Lower leg skin (tissue), 4 donors: ENCODE results near the gene FUNDC1. TPM values are rescaled to one million over a fixed set of nuclear protein-coding genes. Genes with fewer than 3 reads are reported as not detected.

ENCODE experiments used
- DNase-seq, 2 donors: peaks; one replicate each; pipeline ENCODE4 v3.0.0-alpha.2; 2019; ENCODE audit warnings: low spot score in 2 of 2
- H3K4me3 ChIP-seq: fragments of 200-600 bp; sonication (generic); 2 replicates; pipeline ENCODE4 v1.5.1; 2017; ENCODE audit warnings: mild to moderate bottlenecking, low read depth; ENCODE audit not compliant: poor library complexity, severe bottlenecking
- POLR2A ChIP-seq, 2 donors: fragments of 450-650 bp; IDR thresholded peaks; one replicate each; pipeline ENCODE4 v1.6.1; 2016 to 2017; ENCODE audit warnings: antibody characterized with exemption in 2 of 2, mild to moderate bottlenecking in 1 of 2, moderate library complexity in 1 of 2
- WGBS, 2 donors: methylation state at CpG; one replicate each; pipeline ENCODE4 v1.1.5; 2018; 5-methylcytosine and 5-hydroxymethylcytosine counted together
- intact Hi-C: fragments of 100-400 bp; cut with DNase I; formaldehyde crosslinking; loops from one replicate; pipeline ENCODE4 v1.15.0; 2023; ENCODE audit warnings: low total_unique reads
- total RNA-seq, 4 donors: library from RNA; depleted of rRNA; stranded (reverse); fragments of >200 nt; gene quantifications; one replicate each; pipeline ENCODE4 v1.1.0, GENCODE V29; 2016
- TF ChIP-seq, protein P1 (sequence below), 3 donors: fragments of 450-650 bp; IDR thresholded peaks; one replicate each; pipeline ENCODE4 v1.5.1; 2016; ENCODE audit warnings: antibody characterized with exemption in 3 of 3, mild to moderate bottlenecking in 3 of 3, moderate library complexity in 2 of 3

The FUNDC1 gene
- 10 to 100 TPM in 3 of 4 donors, 1 to 10 TPM in 1; 8.6 to 15.9 (median 13.2) TPM for total RNA-seq

- no peak for TF ChIP-seq POLR2A (IDR thresholded peaks at IDR 0.05)
- TF ChIP-seq, protein P1, sequence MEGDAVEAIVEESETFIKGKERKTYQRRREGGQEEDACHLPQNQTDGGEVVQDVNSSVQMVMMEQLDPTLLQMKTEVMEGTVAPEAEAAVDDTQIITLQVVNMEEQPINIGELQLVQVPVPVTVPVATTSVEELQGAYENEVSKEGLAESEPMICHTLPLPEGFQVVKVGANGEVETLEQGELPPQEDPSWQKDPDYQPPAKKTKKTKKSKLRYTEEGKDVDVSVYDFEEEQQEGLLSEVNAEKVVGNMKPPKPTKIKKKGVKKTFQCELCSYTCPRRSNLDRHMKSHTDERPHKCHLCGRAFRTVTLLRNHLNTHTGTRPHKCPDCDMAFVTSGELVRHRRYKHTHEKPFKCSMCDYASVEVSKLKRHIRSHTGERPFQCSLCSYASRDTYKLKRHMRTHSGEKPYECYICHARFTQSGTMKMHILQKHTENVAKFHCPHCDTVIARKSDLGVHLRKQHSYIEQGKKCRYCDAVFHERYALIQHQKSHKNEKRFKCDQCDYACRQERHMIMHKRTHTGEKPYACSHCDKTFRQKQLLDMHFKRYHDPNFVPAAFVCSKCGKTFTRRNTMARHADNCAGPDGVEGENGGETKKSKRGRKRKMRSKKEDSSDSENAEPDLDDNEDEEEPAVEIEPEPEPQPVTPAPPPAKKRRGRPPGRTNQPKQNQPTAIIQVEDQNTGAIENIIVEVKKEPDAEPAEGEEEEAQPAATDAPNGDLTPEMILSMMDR (IDR thresholded peaks at IDR 0.05): no peak
- intact Hi-C loops: no loop called here
- peak; percentile 89 to 98 for DNase-seq
- WGBS, 2 donors: 1 to 4% methylated on average over 33 to 35 of the region's 35 CpGs
- H3K4me3 ChIP-seq: peak within 1 kb of the TSS; percentile 50
Observed at GRCh38 chrX:44542567-44543325, at the start of gene FUNDC1. Gene FUNDC1, minus strand, starts transcription at chrX:44542859. Its CDS starts 27 bp downstream, at chrX:44542832.

GRCh38 chrX:44585866-44586265 lies 43.2 kb upstream of the FUNDC1 start:
- WGBS, 2 donors: 66 to 82% methylated on average over 3 of the region's 3 CpGs
- intact Hi-C loops: no loop called here
- TF ChIP-seq POLR2A (IDR thresholded peaks at IDR 0.05): no peak
- TF ChIP-seq, protein P1 (IDR thresholded peaks at IDR 0.05): no peak
- DNase-seq: no peak
- no peak overlapping the region for H3K4me3 ChIP-seq

DNA sequence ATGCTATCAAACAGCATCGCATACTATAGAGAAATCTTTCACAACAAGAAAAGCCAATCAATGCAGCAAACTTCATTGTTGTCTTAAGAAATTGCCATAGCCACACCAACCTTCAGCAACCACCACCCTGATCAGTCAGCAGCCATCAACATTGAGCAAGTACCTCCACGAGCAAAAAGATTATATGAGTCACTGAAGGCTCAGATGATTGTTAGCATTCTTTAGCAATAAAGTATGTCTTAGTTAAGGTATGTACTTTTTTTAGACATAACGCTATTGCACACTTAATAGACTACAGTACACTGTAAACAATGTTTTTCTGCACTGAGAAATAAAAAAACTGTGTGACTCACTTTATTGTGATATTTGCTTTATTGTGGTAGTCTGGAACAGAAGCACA lies 37.8 kb upstream of the FUNDC1 start:
- TF ChIP-seq, protein P1 (IDR thresholded peaks at IDR 0.05): no peak
- no peak for TF ChIP-seq POLR2A (IDR thresholded peaks at IDR 0.05)
- no peak for DNase-seq
- intact Hi-C loops: no loop called here
- H3K4me3 ChIP-seq: no peak overlapping the region
- 59 to 60% methylated on average over 3 of the region's 3 CpGs for WGBS, 2 donors

DNA sequence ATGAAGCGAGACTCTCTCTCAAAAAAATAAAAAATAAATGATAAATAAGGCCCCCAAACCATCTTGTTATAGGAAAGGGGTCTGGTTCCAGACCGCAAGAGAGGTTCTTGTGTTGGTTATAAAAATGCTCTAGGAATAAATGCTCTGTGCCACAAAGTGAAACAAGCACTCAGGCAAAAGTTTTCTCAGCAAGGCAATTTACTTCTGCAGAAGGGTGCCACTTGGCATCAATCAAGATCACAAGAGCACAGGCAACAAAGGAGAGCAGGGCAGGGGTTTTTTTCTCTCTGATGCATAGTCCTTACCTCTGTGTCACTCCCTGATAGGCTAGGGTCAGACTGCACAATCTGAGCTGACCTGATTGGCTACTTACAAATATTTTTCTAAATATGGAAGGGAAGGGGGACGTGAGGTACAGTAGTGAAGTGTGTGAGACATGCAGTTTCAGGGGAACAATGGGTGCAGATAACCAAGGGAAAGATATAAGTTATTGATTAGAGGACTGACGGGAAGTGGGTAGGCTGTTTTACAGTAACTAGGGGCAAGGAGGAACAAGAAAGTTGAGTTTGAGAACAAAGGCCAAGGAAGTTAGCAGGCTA lies 29.8 kb upstream of the FUNDC1 start:
- H3K4me3 ChIP-seq: no peak overlapping the region
- TF ChIP-seq POLR2A (IDR thresholded peaks at IDR 0.05): no peak
- TF ChIP-seq, protein P1 (IDR thresholded peaks at IDR 0.05): no peak
- intact Hi-C loops: no loop called here
- 85 to 91% methylated on average over 4 of the region's 4 CpGs for WGBS, 2 donors
- no peak for DNase-seq

- WGBS, 2 donors: 36 to 54% methylated on average over 2 of the region's 2 CpGs
- intact Hi-C loops: no loop called here
Observed at GRCh38 chrX:44570522-44570921, 27.9 kb upstream of the FUNDC1 start.

More at GRCh38 chrX:44570522-44570921, 27.9 kb upstream of the FUNDC1 start:
- H3K4me3 ChIP-seq: no peak overlapping the region
- TF ChIP-seq POLR2A (IDR thresholded peaks at IDR 0.05): no peak
- TF ChIP-seq, protein P1 (IDR thresholded peaks at IDR 0.05): no peak
- no peak for DNase-seq
